AML-193 (cell line): ENCODE data around the gene CEND1.

Experiments used
- DNase-seq, 2 experiments: peaks; one replicate each; lab custom pipeline; 2025; lab: John Stamatoyannopoulos, UW

CEND1 gene

GRCh38 chr11:789943-790342 is at the start of gene CEND1:
Gene CEND1, minus strand, starts transcription at chr11:790090. Its CDS starts 1,514 bp downstream, at chr11:788576.
- DNase-seq: no peak

- DNase-seq: no peak
These were observed 49.4 kb upstream of the CEND1 start for GRCh38 chr11:839280-839623.

GRCh38 chr11:838441-839279 is 48.8 kb upstream of the CEND1 start:
- DNase-seq: no peak

GRCh38 chr11:837990-838307 is 48.1 kb upstream of the CEND1 start:
- DNase-seq: no peak

- no peak for DNase-seq
These were observed 47.5 kb upstream of the CEND1 start for GRCh38 chr11:837189-837989.

GRCh38 chr11:836700-837099 is 46.8 kb upstream of the CEND1 start:
- DNase-seq: no peak

GRCh38 chr11:836274-836673 is 46.4 kb upstream of the CEND1 start:
- DNase-seq: no peak

GRCh38 chr11:834371-835316 is 44.8 kb upstream of the CEND1 start:
- DNase-seq: peak; percentile 19 to 23

- no peak for DNase-seq
These were observed 44.0 kb upstream of the CEND1 start for GRCh38 chr11:833849-834311.

- peak in 1 of 2 experiments; percentile 30 for DNase-seq
These were observed 43.4 kb upstream of the CEND1 start for GRCh38 chr11:833114-833791.

GRCh38 chr11:832529-833113 is 42.7 kb upstream of the CEND1 start, which contains the start of gene CD151:
Gene CD151, plus strand, starts transcription at chr11:832952. Its CDS starts 3,118 bp downstream, at chr11:836070.
- peak; percentile 24 to 31 for DNase-seq

GRCh38 chr11:831961-832528 is 42.2 kb upstream of the CEND1 start:
- no peak for DNase-seq

GRCh38 chr11:831118-831864 is 41.4 kb upstream of the CEND1 start:
- DNase-seq: no peak

- DNase-seq: no peak
These were observed 40.6 kb upstream of the CEND1 start for GRCh38 chr11:830295-831117.

GRCh38 chr11:829847-830294 is 40.0 kb upstream of the CEND1 start:
- DNase-seq: no peak

- DNase-seq: no peak
These were observed 39.4 kb upstream of the CEND1 start for GRCh38 chr11:829176-829846.

GRCh38 chr11:828506-829175 is 38.8 kb upstream of the CEND1 start:
- DNase-seq: no peak

GRCh38 chr11:827897-828192 is 38.0 kb upstream of the CEND1 start, which contains the start of gene CRACR2B:
Gene CRACR2B, plus strand, starts transcription at chr11:827919. Its CDS starts 689 bp downstream, at chr11:828608.
- DNase-seq: no peak
